NB4 (cell line): Measurements from ENCODE around the gene DCC.

ENCODE experiments used
- CTCF ChIP-seq: IDR thresholded peaks from one replicate; pipeline ENCODE4 v1.5.1; 2012; ENCODE audit warnings: low read depth, low read length
- POLR2A ChIP-seq: IDR thresholded peaks from 2 replicates; pipeline ENCODE4 v1.6.1; 2011; ENCODE audit warnings: mild to moderate bottlenecking; ENCODE audit not compliant: insufficient read length; ENCODE audit errors: extremely low read depth
- TF ChIP-seq, protein P1 (sequence below): IDR thresholded peaks from 2 replicates; pipeline ENCODE4 v1.6.1; 2011; ENCODE audit warnings: low read depth, low read length

DNA sequence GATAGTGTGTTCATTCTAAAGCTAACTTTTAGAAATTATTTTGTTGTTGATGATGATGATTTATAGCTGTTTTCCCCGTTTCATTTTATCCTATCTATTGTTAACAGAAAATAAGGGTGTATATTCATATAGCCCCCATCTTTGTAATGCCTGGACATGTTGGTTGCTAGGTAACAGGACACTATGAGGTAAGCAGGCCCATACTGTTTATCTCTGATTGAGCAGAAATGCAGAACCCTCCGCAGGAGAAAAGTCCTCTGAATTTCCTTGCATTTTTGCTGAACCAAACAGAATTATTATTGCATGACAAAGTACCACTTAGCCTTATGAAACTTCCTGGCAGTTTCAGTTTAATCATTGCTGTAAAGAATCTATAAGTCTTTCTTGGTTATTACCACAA, 339.4 kb downstream of the DCC start:
- TF ChIP-seq, protein P1, sequence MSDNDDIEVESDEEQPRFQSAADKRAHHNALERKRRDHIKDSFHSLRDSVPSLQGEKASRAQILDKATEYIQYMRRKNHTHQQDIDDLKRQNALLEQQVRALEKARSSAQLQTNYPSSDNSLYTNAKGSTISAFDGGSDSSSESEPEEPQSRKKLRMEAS = no peak
- TF ChIP-seq CTCF (no peak), POLR2A (no peak)
